Loucy (cell line): Measurements from ENCODE around the gene TLNRD1.

Experiments
- H2AFZ ChIP-seq: fragments of 200-600 bp; sonication (generic); 2 replicates; pipeline ENCODE4 v1.6.0; 2016; ENCODE audit warnings: antibody characterized with exemption, mild to moderate bottlenecking, low read length, moderate library complexity
- H3F3A ChIP-seq: fragments of 200-600 bp; 2 replicates; pipeline ENCODE4 v1.6.0; 2016; ENCODE audit warnings: antibody characterized with exemption, low read depth, mild to moderate bottlenecking
- H3K27me3 ChIP-seq: fragments of 200-600 bp; sonication (generic); 2 replicates; pipeline ENCODE4 v1.6.1; 2014; ENCODE audit warnings: low read length, mild to moderate bottlenecking; ENCODE audit not compliant: insufficient read depth, poor library complexity, severe bottlenecking
- H3K36me3 ChIP-seq: fragments of 200-600 bp; sonication (generic); 2 replicates; pipeline ENCODE4 v1.6.1; 2016; ENCODE audit warnings: low read length; ENCODE audit not compliant: insufficient read depth
- H3K4me1 ChIP-seq: fragments of 200-600 bp; sonication (generic); 2 replicates; pipeline ENCODE4 v1.5.1; 2014; ENCODE audit warnings: low read length, mild to moderate bottlenecking; ENCODE audit not compliant: insufficient read depth, poor library complexity, severe bottlenecking
- H3K4me2 ChIP-seq: fragments of 200-600 bp; sonication (generic); 2 replicates; pipeline ENCODE4 v1.6.0; 2014; ENCODE audit warnings: antibody characterized with exemption, low read length, low read depth, mild to moderate bottlenecking; ENCODE audit not compliant: poor library complexity, severe bottlenecking
- H3K4me3 ChIP-seq: fragments of 200-600 bp; sonication (generic); 2 replicates; pipeline ENCODE4 v1.5.1; 2014; ENCODE audit warnings: low read length, mild to moderate bottlenecking, mixed read lengths; ENCODE audit not compliant: poor library complexity, severe bottlenecking
- H3K79me2 ChIP-seq: fragments of 200-600 bp; sonication (generic); 2 replicates; pipeline ENCODE4 v1.6.1; 2014; ENCODE audit warnings: low read length; ENCODE audit not compliant: insufficient read depth
- H3K9ac ChIP-seq: fragments of 200-600 bp; sonication (generic); 2 replicates; pipeline ENCODE4 v1.6.0; 2014; ENCODE audit warnings: mild to moderate bottlenecking, low read depth, low read length, moderate library complexity; ENCODE audit not compliant: poor library complexity, severe bottlenecking
- H3K9me2 ChIP-seq: fragments of 200-600 bp; sonication (generic); replicated peaks from 2 replicates; pipeline ENCODE4 v1.6.1; 2016; ENCODE audit warnings: low read depth, low read length, mixed read lengths
- H3K9me3 ChIP-seq: fragments of 200-600 bp; sonication (generic); 2 replicates; pipeline ENCODE4 v1.6.1; 2014; ENCODE audit warnings: mild to moderate bottlenecking, antibody characterized with exemption, low read length, low read depth; ENCODE audit not compliant: insufficient read depth
- H4K20me1 ChIP-seq: fragments of 200-600 bp; sonication (generic); 2 replicates; pipeline ENCODE4 v1.6.0; 2014; ENCODE audit warnings: antibody characterized with exemption, low read length, mild to moderate bottlenecking; ENCODE audit not compliant: insufficient read depth, poor library complexity, severe bottlenecking
- CTCF ChIP-seq: fragments of 200-600 bp; sonication (generic); conservative IDR thresholded peaks from 2 replicates; pipeline ENCODE4 v1.5.1; 2014; ENCODE audit warnings: mild to moderate bottlenecking, antibody characterized with exemption, low read length
- EZH2phosphoT487 ChIP-seq: fragments of 200-600 bp; IDR thresholded peaks from 2 replicates; pipeline ENCODE4 v1.6.1; 2018; ENCODE audit warnings: antibody characterized with exemption, mild to moderate bottlenecking, moderate library complexity, borderline replicate concordance

Gene TLNRD1

GRCh38 chr15:81032355-81032754 lies 31.6 kb downstream of the TLNRD1 start:
- H3K4me1 ChIP-seq = peaks cover 2% of the 10 kb centered on the region
- no peak overlapping the region for H3K4me3 ChIP-seq
- H3K79me2 ChIP-seq = no peaks in the 10 kb centered on the region
- no peaks in the 10 kb centered on the region for H3F3A ChIP-seq
- no peak overlapping the region for H2AFZ ChIP-seq
- no peaks in the 10 kb centered on the region for H3K9me3 ChIP-seq
- no peaks in the 10 kb centered on the region for H3K36me3 ChIP-seq
- H4K20me1 ChIP-seq = no peaks in the 10 kb centered on the region
- TF ChIP-seq EZH2phosphoT487 (no peak), CTCF (no peak)
- H3K27me3 ChIP-seq = no peaks in the 10 kb centered on the region
- no peaks in the 10 kb centered on the region for H3K9me2 ChIP-seq
- no peak overlapping the region for H3K4me2 ChIP-seq
- no peak overlapping the region for H3K9ac ChIP-seq

- Histone ChIP-seq H3K27me3 (no peaks in the 10 kb centered on the region), H3K4me2 (no peak overlapping the region), H3K4me3 (no peak overlapping the region), H3K9me2 (no peaks in the 10 kb centered on the region), H3F3A (no peaks in the 10 kb centered on the region), H3K9me3 (no peaks in the 10 kb centered on the region), H3K36me3 (no peaks in the 10 kb centered on the region), H2AFZ (no peak overlapping the region), H3K9ac (no peak overlapping the region), H3K79me2 (no peaks in the 10 kb centered on the region), H3K4me1 (peaks cover 2% of the 10 kb centered on the region), H4K20me1 (no peaks in the 10 kb centered on the region)
- TF ChIP-seq EZH2phosphoT487 (no peak), CTCF (no peak)
Observed at GRCh38 chr15:81032818-81033217, 32.1 kb downstream of the TLNRD1 start.

GRCh38 chr15:81033508-81033907 lies 32.8 kb downstream of the TLNRD1 start:
- Histone ChIP-seq H3K9me3 (no peaks in the 10 kb centered on the region), H3K9me2 (no peaks in the 10 kb centered on the region), H3F3A (no peaks in the 10 kb centered on the region), H3K36me3 (no peaks in the 10 kb centered on the region), H3K79me2 (no peaks in the 10 kb centered on the region), H4K20me1 (no peaks in the 10 kb centered on the region), H2AFZ (no peak overlapping the region), H3K4me2 (no peak overlapping the region), H3K4me3 (no peak overlapping the region), H3K4me1 (peaks cover 4% of the 10 kb centered on the region), H3K9ac (no peak overlapping the region), H3K27me3 (no peaks in the 10 kb centered on the region)
- TF ChIP-seq CTCF (no peak), EZH2phosphoT487 (no peak)
